Neural progenitor cell (in vitro differentiated cells): Measurements from ENCODE around the gene CLEC10A.
"Not testable (repeated sequence)": the region's sequence is repeated elsewhere in the genome, so short reads cannot be mapped to it uniquely, and the experiment has no call there.

Experiments used
- CTCF ChIP-seq: fragments of 200-600 bp; sonication (generic); IDR thresholded peaks from 2 replicates; pipeline ENCODE4 v1.5.1; 2017; ENCODE audit warnings: antibody characterized with exemption, mild to moderate bottlenecking
- EZH2 ChIP-seq: fragments of 200-600 bp; sonication (generic); IDR thresholded peaks from 2 replicates; pipeline ENCODE4 v1.6.1; 2017; ENCODE audit warnings: antibody characterized with exemption, mild to moderate bottlenecking, moderate library complexity
- EZH2phosphoT487 ChIP-seq: fragments of 200-600 bp; sonication (generic); IDR thresholded peaks from 2 replicates; pipeline ENCODE4 v1.6.1; 2017; ENCODE audit warnings: antibody characterized with exemption

GRCh38 chr17:7046725-7047397 lies 33.2 kb downstream of the CLEC10A start:
- not testable (repeated sequence) for TF ChIP-seq CTCF, EZH2, EZH2phosphoT487
